Glomerular endothelial cell (primary cell): ENCODE measurements around the gene HIVEP3. TPM values are rescaled to one million over a fixed set of nuclear protein-coding genes. Genes with fewer than 3 reads are reported as not detected.
"Not testable (repeated sequence)": the region's sequence is repeated elsewhere in the genome, so short reads cannot be mapped to it uniquely, and the experiment has no call there.

Experiments
- DNase-seq: peaks from one replicate; pipeline ENCODE4 v3.0.0-alpha.2; 2011; ENCODE audit warnings: low read depth, low spot score; ENCODE audit errors: extremely low read depth
- total RNA-seq: library from RNA; depleted of rRNA; stranded (reverse); fragments of >200 nt; gene quantifications from 2 replicates; pipeline ENCODE4 v1.2.3, GENCODE V29; 2015

The HIVEP3 gene
- total RNA-seq, 1 donor from 2014 or later: 7.6 TPM

DNA sequence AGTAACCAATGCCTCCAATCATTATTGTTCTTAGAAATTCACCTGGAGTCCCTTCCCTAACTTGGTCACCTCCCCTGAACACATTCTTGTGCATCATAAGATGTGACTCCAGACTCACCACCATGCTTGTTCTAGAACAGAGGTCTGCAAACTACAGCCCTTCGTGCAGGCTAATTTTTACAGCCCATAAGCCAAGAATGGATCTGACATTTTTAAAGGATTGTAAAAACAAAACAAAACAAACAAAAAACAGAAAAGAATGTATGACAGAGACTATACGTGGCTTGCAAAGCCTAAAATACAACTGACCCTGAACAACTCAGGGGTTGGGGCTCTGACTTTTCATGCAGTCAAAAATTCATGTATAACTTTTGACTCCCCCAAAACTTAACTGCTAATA is 6.2 kb upstream of the HIVEP3 start:
- DNase-seq: no peak

DNA sequence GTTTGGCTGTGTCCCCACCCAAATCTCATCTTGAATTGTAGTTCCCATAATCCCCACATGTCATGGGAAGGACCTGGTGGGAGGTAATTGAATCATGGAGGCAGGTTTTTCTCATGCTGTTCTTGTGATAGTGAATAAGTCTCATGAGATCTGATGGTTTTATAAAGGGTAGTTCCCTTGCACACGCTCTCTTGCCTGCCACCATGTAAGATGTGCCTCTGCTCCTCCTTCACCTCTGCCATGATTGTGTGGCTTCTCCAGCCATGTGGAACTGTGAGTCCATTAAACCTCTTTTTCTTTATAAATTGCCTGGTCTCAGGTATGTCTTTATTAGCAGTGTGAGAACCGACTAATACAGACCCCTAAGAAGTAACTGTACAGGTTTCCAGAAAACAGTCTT is 2.5 kb upstream of the HIVEP3 start:
- DNase-seq: not testable (repeated sequence)

DNA sequence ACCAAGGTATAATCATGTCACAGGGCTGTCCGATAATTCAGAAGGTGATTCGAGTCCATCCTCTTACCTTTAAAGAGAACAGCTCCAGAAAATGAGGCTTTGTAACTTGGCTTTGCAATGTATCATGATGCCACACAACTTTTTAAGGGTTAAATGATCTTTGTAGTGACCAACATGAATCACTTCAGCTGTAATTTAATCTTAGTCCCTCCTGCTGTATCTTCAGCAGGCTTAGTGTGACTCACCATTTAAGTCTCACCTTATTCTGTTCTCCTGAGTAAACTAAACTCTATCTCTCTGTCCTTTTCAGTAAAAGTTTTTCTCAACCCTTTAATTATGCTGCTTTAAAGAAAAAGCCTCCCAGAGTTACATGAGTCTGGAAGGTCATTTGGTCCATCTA is 1.9 kb upstream of the HIVEP3 start:
- DNase-seq: no peak

DNA sequence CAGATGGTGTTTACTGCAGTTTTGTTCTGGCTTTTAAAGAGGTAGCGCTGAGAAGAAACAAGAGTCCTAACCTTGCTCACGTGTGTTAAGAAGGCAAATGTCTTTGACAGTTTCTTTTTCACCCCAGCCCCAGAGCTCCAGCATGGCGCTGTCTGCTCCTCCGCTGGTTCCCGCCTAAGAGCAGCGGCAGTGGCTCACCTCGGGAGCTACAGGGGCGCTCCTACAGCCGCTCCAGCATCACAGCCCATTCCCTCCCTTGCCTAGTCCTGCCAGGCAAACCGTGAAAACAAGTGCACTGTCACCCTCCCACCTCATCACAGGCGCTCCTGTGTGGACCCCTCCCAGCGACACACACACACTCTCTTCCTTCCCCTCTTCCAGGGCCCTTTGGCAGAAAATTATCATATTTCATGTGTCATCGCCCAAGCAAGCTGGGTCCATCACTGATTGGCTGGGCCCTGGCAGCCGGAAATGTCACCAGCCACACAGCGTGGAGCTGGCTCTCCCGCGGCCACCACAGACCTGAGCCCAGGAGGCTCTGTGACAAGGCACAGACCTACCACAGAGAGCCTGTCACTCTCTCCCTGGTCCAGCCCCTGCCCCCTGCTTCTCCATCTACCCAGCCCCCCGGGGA is 1.2 kb upstream of the HIVEP3 start:
- no peak for DNase-seq

DNA sequence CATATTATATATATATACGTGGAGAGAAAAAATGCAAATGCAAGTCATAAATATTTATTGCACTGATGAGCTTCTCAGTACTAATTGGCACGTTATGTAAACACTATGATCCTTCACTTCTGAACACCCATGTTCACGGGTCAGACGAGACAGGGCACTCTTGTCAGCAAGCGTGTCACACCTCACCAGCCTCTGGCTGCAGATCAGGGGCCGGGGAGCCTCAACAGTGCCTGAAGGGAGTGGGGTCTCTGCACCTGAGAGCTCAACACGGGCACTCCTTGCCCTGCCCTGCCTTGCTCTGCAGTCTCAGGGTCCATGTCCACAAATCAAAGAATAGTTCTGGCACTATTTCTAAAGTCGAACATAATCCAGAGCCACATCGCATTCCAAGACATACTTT is 409 bp upstream of the HIVEP3 start:
- DNase-seq: no peak

DNA sequence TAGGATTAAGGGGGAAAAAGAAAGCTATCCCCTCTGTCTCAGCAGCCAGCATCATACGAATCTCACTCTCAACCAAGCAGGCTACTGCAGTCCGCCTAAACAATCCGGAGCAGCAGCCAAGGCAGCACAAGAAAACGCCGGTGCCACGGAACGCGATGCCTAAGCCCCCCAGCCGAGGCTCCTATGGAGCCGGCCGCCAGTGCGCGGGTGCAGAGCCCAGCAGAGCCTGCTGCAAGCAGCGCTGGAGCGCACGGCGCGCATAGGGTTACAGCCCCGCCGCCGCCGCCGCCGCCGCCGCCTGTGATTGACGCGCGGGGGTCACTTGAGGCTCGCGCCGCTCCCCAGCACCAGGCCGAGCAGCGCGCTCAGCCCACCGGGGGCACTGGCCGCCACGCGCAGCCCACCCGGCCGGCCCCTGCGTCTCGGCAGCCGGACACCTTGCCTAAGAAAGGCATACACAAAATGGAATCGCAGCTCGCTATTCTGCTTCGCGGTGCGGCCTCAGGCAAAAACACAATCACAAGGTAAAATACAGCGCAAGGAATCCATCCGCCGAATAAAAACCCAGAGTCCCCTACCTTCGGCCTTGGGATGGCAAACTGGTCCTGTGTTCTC is 780 bp downstream of the HIVEP3 start:
- DNase-seq: no peak

DNA sequence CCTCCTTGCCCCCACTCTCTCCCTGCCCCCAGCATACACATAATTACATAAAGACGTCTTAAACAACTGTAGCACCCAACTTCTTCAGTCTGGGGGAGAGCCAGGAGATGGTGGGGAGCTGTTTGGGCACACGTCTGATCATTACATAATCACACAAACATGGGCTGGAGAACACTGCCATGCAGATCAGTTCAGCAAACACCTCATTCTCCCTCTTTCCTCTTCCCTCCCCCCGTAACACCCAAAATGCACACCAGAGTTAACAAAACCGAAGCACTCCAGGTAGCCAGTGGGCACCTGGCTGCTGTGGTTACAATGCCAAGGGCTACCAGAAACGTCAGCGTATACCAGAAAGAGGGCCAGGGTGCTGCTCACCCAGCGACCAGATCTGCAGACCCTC is 1.6 kb downstream of the HIVEP3 start:
- no peak for DNase-seq

DNA sequence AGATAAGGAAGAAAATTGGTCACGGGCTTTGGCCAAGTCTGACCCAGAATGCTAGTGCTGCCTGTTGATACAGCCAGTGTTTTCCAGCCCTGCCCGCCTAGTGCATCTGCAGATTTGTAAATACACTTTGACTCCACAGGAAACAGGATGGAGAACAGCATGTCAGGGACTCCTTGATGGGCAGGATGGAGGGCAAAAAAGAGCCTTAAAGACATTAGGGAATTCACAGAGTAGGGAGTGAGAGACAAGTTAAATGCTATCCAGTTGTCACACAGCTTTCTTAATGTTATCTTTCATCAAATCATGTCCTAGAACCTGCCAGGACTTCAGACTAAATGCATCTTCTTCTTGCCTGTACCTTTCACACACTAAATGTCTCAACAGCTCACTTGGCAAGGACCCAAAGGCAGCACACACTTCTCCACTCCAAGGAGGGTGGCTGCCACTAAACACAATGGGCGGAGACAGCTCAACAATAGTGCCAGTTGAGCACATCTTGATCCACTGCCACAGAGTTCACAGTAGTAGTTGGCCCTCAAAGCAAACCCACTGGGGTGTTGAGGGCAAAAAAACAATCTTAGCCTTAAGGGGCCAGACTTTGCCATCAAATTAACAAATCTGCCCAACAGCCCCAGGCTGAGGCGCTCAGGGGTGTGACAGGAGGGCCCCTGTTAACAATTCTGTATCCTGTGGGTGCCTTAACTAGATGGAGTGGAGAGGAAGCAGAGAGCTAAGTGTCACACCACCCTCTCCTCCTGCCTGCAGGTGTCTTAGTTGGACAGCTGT is 2.7 kb downstream of the HIVEP3 start:
- no peak for DNase-seq

DNA sequence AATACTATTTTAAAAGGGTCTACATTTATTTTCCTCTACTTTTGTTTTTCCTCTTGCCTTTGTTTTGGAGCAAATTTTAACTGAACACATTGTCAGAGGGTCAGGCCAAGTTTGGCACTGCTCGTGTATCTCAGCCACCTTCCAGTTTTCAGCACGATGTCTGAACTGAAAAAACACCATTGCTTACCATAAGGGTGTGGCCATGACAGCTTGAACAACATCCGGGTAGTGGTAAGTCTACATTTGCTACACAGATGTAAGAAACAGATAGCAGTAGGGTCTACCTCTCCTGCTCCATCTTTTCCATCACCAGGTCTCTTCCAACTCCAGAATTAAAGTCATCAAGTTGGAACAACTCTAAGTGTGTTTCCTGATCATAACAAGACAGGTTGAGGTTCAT is 4.2 kb downstream of the HIVEP3 start:
- DNase-seq: no peak

DNA sequence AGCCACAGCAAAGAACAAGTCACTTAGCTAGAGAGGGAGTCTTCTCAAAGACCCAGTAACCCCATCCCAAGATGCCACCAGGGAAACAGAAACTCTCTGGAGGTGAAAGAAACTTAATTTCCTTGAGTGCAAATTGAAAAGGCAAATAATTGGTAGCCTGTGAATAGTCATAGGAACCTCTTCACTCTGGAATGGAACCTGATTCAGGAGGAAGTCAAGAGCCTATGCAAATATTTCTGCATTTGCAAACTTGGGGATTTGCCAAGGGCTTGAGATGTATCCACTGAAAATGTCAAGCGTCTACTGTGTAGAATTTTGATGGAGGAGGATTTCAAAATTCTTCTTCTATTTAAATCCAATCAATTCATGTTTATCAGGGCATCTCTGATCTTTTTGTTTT is 5.7 kb downstream of the HIVEP3 start:
- DNase-seq: no peak

DNA sequence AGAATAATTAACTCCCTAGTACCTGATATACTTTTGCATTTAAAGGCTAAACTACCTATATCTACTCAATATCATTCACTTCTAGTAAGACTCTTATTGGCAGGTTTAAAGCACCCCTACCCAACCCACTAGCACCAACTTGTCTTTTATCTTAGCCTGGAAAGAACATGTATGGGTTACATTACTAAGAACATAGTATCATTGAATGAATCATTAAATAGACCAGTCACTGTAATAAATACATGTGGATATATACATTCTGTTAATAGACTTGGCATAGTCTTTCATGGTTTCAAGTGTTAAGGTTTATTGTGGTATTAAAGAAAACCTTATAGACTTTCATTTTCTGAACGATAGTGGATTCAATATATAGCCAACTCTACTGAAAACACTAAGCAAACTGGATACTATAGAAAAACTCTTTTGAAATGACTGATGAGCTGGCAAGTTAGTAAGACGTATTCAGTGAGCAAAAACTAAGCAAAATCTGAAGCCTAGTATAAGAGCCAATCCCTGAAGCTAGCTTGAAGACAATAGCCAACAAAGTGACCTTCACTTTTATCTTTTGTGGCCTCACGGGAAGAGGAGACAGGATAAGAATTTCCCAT is 10.3 kb downstream of the HIVEP3 start:
- no peak for DNase-seq

DNA sequence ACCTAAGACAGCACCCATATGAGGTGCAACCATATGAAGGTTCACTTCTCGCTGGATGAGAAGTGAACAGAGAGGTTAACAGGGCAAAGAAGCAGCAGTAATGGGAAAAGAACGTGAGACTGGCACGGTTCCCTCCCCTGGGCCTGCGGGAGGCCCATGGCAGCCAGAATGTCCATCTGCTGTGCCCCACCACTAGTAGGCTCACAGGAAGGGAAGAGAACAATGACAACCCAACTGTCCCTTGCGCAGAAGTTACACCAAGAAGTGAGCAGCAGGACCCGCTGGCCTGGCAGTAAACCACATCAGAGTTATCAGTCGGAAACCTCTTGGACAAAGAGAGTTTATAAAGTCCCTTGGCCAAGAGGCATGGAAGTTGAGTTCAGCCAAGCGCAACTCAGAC is 11.3 kb downstream of the HIVEP3 start:
- DNase-seq: no peak

DNA sequence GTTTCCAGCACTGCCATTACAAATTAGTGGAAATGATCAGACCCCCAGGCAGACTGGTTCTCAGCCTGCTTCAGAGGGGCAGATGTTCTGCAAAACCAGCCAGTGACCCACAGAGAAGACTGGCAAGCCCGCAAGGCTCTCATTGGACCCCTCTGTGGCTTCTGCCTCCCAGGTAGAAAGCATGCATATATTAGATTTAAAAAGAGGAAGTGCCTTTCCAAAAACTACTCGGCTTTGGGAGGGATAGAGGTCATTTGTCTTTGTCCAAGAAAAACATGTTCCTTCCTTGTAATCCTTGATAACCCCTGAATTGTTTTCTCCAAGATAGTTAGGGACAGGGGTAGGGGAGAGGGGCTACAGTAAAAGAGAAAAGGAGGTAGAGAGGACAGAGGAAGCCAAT is 11.8 kb downstream of the HIVEP3 start:
- no peak for DNase-seq

DNA sequence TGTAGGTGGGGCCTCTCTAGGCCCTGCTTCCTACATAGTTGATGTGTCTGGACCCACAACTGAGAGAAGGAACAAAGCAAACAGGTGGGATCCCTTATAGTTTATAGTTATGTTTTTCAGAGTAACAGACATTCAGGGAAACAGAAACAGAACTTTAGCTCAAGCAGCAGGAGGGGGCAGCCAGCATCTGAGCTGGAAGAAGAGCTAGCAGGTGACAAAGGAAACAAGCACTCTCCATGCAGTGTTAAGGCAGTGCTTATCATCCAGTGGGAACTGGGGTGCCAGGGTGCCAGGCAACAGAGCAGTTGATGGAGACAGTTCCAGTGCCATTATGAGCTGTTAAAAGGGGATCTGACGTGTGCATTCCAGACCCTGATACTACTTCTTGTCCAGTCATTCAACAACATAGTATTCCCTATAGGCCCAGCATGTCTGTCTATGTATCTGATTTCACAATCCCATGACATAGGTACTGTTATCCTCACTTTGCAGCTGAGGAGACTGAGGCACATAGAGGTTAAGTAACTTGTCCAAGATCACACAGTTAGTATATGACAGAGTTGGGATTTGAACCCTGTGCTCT is 13.5 kb downstream of the HIVEP3 start:
- DNase-seq: no peak

DNA sequence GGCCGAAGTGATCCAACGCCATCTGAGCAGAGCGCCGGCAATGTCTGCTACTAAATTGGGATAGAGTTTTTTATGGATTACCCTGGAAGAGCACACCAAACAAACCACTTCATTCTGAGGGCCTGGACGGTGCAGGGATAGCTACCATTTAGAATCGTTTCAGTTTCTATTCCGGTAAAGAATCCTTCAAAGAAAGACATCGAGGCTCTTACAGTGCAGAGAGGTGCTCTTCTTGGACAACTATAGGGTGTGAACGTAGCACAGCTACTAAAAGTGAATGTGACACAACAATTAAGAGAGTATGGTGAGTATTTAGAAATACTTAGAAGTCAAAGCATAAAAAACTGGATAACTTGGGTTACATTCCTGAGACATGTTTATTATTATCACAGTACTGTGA is 16.1 kb downstream of the HIVEP3 start:
- DNase-seq: no peak

DNA sequence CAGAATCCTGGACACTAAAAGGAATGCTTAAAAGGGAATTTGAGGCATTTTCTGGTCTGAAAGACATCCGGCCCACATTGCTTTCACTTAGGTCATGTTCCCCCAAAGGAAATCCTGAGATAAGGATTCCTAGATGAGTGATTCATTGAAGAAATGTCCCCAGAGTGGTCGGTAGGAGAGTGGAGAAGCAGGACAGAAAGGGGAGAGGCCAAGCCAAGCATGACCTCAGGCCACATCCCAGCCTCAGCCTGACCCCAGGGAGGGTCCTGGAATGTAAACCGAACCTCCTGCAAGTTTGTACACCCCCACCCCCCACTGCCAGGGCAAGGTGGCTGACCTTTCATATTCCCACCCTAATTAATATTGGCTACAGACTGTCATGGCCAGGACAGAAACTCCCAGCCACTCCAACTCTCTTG is 16.6 kb downstream of the HIVEP3 start:
- peak; percentile 78 for DNase-seq

DNA sequence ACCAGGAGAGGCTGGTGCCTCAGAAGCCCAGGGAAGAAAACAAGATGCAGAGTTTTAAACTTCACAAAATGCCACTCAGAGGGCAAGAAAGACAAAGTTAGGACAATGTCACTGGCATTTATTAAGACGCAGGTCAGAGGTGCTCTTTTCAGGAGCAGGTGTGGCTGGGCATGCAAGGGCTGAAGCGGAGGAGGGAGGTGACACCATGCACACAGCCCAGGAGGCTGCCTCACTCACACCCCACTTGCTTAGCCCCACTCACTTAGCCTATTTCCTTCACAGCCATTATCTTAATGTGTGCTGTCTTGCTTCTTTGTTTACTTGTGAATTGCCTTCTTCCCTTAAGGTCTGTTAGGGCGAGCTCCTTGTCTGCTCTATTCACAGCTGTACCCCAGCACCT is 17.2 kb downstream of the HIVEP3 start:
- DNase-seq: no peak

DNA sequence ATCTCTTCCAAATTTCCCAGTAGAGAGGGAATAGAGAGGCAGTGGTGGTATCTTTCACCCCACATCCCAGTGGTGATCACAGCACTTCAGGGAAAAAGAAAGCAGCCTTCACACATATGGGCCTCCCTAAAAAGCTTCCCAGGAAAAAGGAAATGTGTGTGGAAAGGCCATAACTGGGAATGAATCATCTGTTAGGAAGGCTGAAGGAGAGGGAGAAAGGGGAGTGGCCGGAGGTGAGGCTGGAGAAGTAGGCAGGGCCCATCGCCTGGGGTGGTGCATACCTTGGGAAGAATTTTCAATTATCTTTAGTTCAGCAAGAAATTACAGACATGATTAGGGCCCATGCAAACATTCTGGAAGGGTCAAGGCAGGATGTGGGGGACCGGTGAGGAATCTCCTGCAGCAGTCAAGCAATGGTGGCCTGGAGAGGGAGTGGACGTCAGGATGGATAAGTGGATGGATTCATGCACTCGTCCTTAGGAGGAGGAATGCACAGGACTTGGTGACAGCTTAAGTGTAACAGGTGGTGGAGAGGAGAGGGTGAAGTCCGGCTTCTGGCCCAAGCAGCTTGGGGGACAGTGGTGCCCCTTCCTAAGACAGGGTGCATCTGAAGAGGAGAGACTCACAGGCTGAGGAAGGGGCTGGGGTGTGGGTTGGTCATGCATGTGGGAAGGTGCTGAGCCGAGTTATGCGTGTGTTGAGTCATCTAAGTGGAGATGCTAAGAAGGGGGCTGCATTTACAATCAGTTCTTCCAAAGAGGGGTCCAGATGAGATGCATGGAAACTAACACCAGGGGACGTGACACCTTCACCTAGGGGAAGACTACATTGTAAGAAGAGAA is 17.9 kb downstream of the HIVEP3 start:
- DNase-seq: no peak

DNA sequence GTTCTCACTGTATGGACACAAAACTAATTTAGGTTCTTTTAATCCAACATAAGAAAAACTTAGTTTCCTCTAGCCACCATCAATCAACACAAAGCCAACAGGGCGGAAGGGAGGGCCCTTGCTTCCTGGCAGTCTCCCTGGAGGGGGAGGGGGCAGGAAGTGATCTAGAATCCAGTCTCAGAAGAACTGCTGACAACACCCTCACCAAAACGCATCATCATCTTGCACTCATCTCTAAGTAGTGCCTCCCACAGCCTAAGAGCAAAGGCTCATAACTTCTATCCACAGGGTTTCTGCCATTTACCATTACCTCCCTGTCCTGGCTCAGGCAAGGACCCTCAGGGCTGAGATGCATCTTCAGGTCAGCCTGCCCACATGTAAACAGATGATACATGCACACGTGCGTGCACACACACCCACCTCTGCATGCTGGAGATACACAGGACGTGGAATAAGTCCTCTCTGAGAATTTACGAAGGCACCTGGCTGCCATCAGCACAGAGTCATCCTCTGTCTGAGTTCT is 20.5 kb downstream of the HIVEP3 start:
- DNase-seq: no peak

DNA sequence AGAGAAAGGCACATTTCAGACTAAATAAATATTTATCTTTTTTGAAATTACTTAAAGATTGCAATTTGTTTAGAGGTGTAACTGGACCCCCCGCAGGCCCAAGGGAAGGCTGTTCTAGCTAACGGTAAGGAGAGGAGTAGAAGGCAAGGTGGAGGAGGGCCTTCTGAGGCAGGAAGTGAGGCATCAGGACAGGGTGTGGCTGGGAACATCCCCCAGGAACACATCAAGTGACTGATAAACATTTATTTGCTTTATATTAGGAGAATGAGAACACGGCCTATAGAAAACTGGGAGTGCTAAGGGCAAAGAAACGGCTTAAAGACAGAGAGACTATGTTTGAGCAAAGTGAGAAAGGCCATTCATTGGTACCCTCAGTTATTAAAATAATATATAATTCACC is 23.2 kb downstream of the HIVEP3 start:
- DNase-seq: no peak
